NCI-H1436 treated with DMSO at 0.1 percent for 48 hours (cell line): ENCODE results near the gene RBM33.

Experiments used
- DNase-seq: peaks from one replicate; lab custom pipeline; 2025; lab: John Stamatoyannopoulos, UW

RBM33 gene

GRCh38 chr7:155724327-155725005 lies 80.0 kb downstream of the RBM33 start:
- no peak for DNase-seq

DNA sequence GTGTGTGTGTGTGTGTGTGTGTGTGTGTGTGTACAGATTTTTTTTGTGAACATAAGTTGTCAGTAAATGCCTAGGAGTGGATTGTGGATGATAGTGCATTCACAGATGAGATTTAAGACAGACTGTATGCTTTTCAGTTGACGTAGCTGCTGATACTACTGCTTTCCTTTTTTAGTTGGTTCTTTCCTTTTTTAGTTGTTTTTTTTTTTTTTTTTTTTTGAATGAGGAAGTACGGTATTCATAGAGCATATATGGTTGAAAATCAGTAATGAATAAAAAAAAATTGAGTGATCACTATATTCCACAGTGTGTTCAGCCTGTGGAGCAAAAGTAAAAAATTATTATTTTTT lies 80.5 kb downstream of the RBM33 start:
- no peak for DNase-seq

DNA sequence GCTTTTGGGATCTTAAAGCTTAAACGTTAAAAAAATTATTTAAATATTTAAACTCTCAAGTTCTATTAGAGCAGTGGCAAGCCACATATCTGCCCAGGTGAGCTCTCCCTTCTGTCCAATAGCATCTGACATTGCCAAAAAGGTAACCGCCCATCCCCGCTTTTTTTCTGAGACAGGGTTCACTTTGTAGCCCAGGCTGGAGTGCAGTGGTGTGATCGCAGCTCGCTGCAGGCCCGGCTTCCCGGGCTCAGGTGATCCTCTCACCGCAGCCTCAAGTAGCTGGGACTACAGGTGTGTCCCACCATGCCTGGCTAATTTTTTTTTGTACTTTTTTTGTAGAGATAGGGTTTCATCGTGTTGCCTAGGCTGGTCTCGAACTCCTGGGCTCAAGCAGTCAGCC lies 83.2 kb downstream of the RBM33 start:
- no peak for DNase-seq

GRCh38 chr7:155728116-155728515 lies 83.7 kb downstream of the RBM33 start:
- DNase-seq = no peak

DNA sequence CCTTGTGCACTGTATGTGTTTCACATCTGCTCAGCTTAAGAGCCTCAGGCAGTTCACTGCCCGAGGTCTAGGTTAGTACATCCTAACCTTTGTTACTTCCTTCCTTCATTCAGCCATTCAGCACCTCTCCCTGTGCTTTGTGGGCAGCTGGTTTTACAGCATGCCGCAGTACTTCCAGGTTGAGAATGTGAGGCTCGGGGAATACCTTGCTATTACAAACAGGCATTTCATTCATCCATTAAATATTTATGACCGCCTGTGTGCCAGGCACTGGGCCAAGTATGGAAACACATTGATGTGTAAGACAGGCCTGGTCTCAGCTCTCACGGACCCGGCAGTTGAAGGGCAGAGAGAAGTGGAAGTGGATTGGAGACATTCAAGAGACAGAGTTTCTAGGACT lies 85.4 kb downstream of the RBM33 start:
- DNase-seq = no peak

- DNase-seq = no peak
These were observed 86.9 kb downstream of the RBM33 start for GRCh38 chr7:155731380-155731779.

DNA sequence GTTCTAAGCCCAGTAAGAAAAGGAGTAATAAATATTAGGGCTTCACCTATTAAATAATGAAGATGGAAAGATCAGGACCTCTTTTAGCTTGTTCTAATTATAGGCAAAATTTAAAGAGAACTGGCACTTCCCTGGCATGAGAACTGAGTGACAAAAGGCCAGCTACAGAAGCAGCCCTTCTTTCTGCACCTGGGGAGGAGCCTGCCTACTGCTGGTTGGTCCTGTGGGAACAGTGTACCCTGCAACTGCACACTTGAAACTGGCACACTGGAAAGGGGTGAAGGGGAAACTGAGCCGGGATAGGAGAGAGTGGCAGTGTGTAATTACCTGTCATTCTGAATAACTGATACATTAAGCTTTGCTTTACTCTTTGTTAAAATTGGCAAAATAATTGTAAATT lies 87.4 kb downstream of the RBM33 start:
- no peak for DNase-seq

- no peak for DNase-seq
These were observed 87.8 kb downstream of the RBM33 start for GRCh38 chr7:155732286-155732685.

DNA sequence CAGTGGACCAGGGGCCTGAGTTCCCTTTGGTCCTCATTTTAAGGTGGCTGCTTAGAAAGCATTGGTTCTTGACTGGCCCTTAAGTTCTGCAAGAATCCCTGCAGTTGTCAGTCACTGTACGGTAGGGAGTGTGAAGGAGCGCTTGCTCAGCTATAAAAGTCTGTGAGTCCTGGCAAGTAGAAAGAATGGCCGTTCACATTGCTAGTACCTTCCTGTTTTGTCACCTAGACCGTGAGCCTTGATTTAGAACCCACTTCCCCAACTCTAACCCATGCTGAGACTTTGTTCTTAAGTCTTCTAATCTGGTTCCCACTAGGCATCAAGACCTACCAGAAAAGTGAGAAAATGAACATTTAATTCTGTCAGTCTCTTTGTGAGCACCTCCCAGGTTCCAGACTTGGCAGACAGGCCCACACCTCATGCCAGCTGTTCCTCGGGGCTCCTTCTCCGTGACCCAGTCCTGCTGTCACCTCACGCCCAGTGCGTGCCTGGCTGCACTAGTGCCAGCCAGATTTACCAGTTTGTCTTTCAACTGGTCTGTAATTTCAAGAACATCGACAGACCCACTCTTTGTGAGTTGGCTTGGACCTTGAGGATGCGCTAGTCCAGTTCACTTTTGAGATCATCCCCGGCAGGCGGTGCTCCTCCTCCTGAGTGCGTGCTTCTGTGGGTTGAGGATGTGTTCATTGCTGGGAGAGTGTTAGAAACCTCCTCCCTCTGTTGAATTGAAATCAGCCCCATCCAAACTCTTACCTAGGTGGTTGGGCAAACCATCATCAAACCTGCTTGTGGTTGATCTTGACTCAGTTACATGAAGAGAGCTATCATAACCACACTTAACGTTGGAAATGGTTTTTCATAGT lies 89.4 kb downstream of the RBM33 start:
- DNase-seq = no peak

- DNase-seq = no peak
These were observed 90.0 kb downstream of the RBM33 start for GRCh38 chr7:155734445-155734809.

DNA sequence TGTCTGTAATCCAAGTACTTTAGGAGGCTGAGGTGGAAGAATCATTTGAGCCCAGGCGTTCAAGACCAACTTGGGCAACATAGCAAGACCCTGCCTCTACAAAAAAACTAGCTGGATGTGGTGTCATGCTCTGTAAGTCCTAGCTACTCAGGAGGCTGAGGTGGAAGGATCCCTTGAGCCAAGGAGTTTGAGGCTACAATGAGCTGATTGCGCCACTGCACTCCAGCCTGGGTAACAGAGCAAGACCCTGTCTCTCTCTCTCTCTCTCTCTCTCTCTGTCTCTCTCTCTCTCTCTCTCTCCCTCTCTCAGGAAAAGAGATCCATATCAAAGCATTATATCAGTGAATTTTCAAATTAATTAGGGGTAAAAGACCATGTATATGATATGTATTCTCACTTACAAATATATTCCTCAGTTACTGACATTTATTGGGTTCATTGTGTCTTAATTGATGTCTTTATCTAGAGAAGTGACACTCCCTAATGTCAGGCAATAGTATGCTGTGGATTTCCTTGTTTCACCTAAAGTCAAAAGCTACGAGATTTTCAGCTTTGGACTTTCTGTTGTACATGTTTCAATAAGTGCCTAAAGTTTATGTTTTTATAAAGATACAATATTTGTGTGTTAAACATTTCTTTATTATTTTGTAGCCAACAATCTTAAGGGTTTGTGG lies 91.1 kb downstream of the RBM33 start:
- DNase-seq = no peak

GRCh38 chr7:155737590-155737989 lies 93.1 kb downstream of the RBM33 start:
- DNase-seq = no peak

DNA sequence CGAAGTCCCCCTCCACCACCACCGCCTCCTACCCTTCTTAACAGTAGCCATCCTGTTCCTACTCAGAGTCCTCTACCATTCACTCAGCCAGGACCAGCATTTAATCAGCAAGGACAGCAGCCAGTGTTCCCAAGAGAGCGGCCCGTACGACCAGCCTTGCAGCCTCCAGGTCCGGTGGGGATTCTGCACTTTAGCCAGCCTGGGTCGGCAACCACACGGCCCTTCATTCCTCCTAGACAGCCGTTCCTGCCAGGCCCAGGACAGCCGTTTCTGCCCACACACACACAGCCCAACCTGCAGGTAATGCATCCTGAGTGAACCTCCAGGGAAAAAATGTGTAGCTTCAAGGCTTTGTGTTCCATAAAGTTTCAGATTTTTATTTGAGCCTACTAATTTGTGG lies 93.6 kb downstream of the RBM33 start:
- DNase-seq = no peak

GRCh38 chr7:155738652-155739537 lies 94.4 kb downstream of the RBM33 start:
- DNase-seq = no peak

DNA sequence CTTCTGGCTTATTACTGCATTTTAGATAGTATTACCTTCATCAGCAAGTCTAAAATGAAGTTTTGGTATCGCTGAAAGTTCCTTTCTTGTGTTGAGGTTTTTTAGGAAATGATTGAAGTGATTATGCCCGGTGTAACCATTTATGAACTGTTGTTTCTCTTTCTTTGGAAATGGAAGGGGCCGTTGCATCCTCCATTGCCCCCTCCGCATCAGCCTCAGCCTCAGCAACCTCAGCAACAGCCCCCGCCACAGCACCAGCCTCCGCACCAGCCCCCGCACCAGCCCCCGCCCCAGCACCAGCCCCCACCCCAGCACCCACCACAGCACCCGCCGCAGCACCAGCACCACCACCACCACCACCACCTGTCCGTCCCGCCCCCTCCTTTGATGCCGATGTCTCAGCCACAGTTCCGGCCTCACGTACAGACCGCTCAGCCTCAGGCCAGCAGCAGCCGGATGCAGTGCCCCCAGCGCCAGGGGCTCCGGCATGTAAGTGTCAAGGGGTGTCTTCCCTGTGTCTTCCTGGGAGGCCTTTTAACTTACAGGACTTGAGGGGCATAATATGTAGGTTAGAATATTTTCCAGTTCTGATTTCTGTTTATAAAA lies 95.2 kb downstream of the RBM33 start:
- DNase-seq = no peak

DNA sequence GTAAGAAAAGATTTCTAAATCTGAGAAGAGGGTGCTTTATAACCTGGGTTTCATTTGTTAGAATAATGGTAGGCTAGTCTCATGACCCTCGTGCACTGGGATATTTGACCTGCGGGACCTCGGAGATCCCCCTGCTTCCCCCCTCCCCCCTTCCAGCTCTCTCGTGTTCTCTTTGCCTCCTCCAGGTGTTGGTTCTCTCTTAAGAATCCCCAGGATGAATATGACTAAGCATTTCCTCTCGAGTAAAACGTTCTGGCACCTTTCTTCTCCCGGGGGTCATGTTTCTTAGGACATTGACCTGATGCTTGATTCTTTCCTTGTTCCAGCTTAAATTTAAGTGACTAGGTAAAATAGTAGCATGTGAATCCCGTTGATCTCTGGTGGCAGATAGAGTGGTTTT lies 96.6 kb downstream of the RBM33 start:
- no peak for DNase-seq

DNA sequence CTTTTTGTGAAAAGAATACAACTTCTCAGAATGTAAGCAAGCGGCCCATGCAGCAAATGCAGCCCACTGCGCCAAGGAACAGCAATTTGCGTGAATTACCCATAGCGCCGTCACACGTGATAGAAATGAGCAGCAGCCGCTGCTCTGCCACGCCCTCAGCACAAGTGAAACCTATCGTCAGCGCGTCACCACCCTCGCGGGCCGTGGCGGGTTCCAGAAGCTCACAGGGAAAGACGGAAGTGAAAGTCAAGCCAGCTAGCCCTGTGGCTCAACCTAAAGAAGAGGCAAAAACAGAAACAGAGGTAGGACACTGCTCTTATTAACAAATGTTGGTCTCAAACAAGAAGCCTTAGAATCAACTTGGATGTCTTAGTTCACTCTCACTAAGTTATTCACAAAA lies 97.3 kb downstream of the RBM33 start:
- no peak for DNase-seq

DNA sequence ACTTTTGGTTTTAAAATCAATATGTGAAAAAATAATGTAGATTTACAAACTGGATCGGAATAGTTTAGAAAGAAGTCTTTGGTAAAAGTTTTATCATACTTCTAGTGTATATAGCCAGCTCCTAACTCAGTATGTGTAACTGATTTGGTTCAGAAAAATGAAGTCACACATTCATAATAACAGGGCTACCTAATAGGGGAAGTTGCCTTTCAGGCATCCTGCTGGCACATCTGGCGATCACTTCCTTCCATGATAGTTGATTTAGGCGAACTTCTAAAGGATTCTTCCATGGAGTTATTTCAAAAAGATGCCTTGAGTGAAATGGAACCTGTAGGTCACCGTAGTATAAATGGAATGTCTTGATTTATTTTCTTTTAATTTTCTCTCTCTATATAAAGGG lies 98.7 kb downstream of the RBM33 start:
- DNase-seq = no peak

DNA sequence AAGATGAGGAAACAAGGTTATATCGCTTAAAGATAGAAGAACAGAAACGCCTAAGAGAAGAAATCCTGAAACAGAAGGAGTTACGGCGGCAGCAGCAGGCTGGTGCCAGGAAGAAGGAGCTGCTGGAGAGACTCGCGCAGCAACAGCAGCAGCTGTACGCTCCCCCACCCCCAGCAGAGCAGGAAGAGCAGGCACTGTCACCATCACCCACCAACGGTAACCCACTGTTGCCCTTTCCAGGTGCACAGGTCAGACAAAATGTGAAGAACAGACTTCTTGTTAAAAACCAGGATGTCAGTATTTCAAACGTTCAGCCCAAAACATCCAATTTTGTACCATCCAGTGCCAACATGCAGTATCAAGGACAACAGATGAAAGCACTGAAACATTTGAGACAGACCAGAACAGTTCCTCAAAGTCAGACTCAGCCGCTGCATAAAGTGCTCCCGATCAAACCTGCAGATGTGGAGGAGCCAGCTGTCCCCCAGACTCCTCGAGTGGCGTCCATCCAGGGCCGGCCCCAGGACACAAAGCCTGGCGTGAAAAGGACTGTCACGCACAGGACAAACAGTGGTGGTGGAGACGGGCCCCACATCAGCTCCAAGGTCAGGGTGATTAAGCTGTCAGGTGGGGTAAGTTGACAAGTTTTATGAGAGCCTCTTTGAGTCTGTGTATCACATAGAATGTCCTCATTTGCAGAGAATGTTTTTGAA lies 100.7 kb downstream of the RBM33 start:
- DNase-seq = no peak

- DNase-seq = no peak
These were observed 101.3 kb downstream of the RBM33 start for GRCh38 chr7:155745737-155746136.

DNA sequence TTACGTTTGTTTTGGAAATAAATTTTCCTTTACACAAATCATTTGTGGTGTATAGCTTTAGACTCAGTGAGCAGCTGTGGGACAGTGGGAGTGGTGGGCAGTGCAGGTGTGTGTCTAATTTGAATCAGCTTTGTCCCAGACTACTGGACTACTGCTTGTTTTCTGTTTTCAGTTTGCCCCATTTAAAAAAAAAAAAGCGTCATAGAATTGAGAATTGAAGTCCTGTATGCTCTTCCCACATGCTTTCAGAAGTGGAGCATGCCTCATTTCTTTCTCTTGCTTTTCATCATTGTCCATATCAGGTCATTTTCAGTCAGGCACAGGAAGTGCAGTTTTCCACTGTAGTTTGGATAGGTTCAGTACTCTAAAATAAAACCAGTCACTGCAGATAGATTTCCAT lies 101.7 kb downstream of the RBM33 start:
- DNase-seq = no peak
